GM12872 (cell line): Measurements from ENCODE around the gene ARHGEF11.

Experiments
- TF ChIP-seq, protein P1 (sequence below): IDR thresholded peaks from 3 replicates; pipeline ENCODE4 v1.5.1; 2011; ENCODE audit warnings: low read depth, mild to moderate bottlenecking, low read length, moderate library complexity; ENCODE audit not compliant: insufficient read depth

Gene ARHGEF11

DNA sequence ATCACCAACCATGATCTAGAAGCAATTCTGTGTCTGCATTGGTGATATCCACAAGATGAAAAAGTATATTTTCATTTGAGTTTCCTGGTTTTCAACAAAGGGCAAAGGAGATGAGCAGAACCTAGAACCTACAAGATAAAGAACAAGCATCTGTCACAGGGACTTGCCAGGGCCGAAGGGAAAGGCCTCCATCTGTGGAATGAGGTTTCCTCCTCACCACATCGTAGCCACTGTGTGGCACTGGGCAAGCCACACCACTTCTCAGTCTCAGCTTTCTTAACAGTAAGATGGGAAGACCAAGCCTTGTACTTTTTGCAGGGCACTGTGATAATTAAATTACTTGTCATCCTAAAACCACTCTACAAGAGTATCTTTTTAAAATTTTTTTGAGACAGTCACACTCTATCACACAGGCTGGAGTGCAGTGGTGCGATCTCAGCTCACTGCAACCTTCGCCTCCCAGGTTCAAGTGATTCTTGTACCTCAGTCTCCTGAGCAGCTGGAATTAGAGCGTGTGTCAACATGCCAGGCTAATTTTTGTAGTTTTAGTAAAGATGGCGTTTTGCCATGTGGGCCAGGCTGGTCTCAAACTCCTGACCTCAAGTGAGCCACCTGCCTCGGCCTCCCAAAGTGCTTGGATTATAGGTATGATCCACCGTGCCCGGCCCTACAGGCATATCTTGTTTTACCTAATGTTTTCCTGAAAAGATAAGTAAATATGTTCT lies 45.8 kb downstream of the ARHGEF11 start:
- TF ChIP-seq, protein P1, sequence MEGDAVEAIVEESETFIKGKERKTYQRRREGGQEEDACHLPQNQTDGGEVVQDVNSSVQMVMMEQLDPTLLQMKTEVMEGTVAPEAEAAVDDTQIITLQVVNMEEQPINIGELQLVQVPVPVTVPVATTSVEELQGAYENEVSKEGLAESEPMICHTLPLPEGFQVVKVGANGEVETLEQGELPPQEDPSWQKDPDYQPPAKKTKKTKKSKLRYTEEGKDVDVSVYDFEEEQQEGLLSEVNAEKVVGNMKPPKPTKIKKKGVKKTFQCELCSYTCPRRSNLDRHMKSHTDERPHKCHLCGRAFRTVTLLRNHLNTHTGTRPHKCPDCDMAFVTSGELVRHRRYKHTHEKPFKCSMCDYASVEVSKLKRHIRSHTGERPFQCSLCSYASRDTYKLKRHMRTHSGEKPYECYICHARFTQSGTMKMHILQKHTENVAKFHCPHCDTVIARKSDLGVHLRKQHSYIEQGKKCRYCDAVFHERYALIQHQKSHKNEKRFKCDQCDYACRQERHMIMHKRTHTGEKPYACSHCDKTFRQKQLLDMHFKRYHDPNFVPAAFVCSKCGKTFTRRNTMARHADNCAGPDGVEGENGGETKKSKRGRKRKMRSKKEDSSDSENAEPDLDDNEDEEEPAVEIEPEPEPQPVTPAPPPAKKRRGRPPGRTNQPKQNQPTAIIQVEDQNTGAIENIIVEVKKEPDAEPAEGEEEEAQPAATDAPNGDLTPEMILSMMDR, result no peak

- TF ChIP-seq, protein P1, result no peak
These were observed 46.6 kb downstream of the ARHGEF11 start for GRCh38 chr1:156998840-156999500.

- TF ChIP-seq, protein P1, result no peak
These were observed 47.2 kb downstream of the ARHGEF11 start for GRCh38 chr1:156998301-156998700.

DNA sequence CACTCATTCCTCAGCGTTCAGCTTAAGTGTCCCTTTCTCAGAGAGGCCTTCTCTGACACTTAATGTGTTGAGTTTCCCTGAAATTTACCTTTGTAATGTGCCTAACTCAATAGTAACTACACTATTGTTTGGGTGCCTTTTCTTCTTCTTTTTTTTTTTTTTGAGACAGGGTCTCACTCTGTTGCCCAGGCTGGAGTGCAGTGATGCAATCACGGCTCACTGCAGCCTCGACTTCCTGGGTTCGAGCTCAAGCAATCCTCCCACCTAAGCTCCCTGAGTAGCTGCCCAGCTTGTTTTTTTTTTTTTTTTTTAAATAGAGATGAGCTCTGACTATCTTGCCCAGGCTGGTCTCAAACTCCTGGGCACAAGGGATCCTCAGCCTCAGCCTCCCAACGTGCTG lies 50.1 kb downstream of the ARHGEF11 start:
- TF ChIP-seq, protein P1, result no peak

DNA sequence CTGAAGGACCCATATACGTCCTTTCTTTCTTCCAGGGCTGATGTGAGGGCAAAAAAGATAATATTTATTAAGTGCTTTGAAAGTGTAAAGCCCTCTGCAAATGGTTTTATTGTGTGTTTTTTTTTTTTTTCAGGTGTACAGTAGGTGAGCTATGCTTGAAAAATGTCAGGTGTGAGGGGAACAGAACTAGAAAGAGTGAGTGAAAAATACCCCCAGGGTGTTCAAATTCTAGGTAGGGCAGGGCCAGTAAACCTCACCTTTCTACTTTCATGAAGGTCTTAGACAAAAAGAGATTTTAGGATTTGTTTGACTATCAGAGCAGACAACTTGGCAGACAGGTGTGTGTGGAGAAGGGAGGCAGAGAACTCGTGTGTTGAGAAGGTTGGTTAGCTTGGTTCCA lies 51.3 kb downstream of the ARHGEF11 start:
- TF ChIP-seq, protein P1, result no peak

GRCh38 chr1:156993426-156994147 lies 52.0 kb downstream of the ARHGEF11 start:
- TF ChIP-seq, protein P1, result no peak

DNA sequence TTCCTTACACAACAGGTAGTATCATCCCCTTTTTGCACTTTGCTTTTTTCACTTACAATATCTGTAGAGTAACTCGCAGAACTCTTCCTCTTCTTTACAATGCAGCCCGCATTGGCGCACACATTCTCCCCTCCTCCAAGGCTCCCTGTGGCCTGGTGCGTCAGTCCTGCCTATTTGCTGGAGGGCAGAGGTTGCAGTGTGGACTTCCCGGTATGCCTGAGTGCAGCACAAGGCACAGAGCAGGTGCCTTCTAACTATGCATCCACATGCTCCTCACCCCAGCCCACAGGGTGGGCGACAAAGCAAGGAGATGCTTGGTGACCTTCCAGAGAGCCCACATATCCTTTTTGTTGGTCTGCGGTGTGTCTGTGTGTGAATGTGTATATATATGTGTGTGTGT lies 53.3 kb downstream of the ARHGEF11 start:
- TF ChIP-seq, protein P1, result no peak
